PFSK-1 (cell line): ENCODE measurements around the gene COL4A2.

Experiments
- FOXP2 ChIP-seq: optimal IDR thresholded peaks from 2 replicates; pipeline ENCODE3; 2011; ENCODE audit warnings: borderline replicate concordance, control low read depth, inconsistent platforms; ENCODE audit not compliant: insufficient read depth; ENCODE audit errors: extremely low read length, extremely low read depth
- POLR2AphosphoS5 ChIP-seq: IDR thresholded peaks from 2 replicates; pipeline ENCODE4 v1.6.1; 2012; ENCODE audit warnings: low read depth, mild to moderate bottlenecking, control low read depth, low read length, moderate library complexity
- REST ChIP-seq, 2 experiments: IDR thresholded peaks; 2 replicates each; pipeline versions ENCODE4 v1.6.1 to v1.8.0; 2011 to 2012; ENCODE audit warnings: low read depth in 2 of 2, low read length in 2 of 2, control low read depth in 1 of 2, inconsistent platforms in 1 of 2, mild to moderate bottlenecking in 1 of 2, moderate library complexity in 1 of 2; ENCODE audit not compliant: insufficient read depth in 1 of 2
- SIN3A ChIP-seq: IDR thresholded peaks from 2 replicates; pipeline ENCODE4 v1.6.1; 2012; ENCODE audit warnings: mild to moderate bottlenecking, low read length, moderate library complexity, borderline replicate concordance; ENCODE audit not compliant: insufficient read depth
- TAF1 ChIP-seq: IDR thresholded peaks from 2 replicates; pipeline ENCODE4 v1.6.1; 2012; ENCODE audit warnings: low read length, control low read depth, borderline replicate concordance; ENCODE audit not compliant: insufficient read depth

DNA sequence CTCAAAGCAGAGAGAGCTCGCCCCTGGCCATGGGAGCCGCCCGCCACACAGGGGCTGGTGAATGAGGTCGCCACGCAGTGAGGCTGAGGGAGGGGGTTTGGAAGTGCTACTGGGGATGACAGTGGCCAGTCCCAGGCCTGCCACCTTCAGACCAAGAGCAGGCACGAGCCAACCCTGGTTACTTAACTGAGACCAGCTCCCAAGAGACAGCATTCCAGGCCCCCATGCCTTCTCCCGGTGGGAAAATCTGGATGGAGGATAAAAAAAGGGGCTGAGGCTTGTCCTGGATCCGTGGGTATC, 211.1 kb downstream of the COL4A2 start:
- TF ChIP-seq POLR2AphosphoS5 (no peak), TAF1 (no peak), REST (IDR thresholded peaks at IDR 0.05; ENCODE audit: insufficient read depth in 1 of 2, low read depth in 2 of 2, low read length in 2 of 2) (no peak), SIN3A (no peak), FOXP2 (no peak)
